Measurements from ENCODE around the gene CHD5. TPM values are rescaled to one million over a fixed set of nuclear protein-coding genes. Genes with fewer than 3 reads are reported as not detected.

CHD5 gene
- total RNA-seq, 2 experiments from 2014 or later: 0.27 to 0.45 TPM

DNA sequence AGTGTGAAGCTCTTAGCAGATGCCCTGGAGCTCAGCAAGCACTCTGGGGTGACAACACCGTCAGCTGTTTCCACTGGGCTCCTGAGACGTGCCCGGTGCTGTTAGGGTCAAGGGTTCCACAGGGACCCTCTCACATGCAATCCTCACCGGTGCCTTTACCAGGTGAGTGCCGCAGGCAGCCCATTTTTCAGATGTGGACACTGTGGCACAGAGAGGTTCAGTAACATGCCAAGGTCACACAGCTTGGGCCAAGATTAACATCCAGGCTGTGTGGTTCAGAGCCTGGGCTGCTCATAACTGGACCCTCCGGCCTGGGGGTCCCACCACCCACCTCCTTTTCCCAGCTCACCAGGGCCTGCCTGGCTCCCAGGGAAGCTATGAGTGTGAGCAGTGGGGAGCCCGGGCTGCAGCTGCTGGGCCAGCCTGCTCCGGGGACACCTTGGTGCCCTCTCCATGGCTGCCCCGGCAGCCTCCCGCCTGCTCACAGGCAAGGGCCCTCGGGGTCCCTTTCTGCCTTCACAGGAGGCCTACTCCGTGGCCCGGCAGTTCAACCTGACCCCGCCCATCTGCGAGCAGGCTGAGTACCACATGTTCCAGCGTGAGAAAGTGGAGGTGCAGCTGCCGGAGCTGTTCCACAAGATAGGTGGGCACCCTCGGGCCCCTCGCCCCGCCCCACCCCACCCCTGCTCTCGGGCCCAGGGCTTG lies 85.2 kb downstream of the CHD5 start:
- Mint-ChIP-seq H3K4me3 (no peak overlapping the region), H3K27me3 (ENCODE audit: low read depth) (no peaks in the 10 kb centered on the region), H3K9me3 (no peaks in the 10 kb centered on the region), H3K36me3 (ENCODE audit: low read depth) (peaks cover 15% of the 10 kb centered on the region), H3K27ac (no peak overlapping the region), H3K4me1 (ENCODE audit: low read depth) (no peaks in the 10 kb centered on the region)
- intact Hi-C loops (cut with micrococcal nuclease): no loop called here
- no peak for DNase-seq
- CTCF ChIA-PET: no interaction called here

DNA sequence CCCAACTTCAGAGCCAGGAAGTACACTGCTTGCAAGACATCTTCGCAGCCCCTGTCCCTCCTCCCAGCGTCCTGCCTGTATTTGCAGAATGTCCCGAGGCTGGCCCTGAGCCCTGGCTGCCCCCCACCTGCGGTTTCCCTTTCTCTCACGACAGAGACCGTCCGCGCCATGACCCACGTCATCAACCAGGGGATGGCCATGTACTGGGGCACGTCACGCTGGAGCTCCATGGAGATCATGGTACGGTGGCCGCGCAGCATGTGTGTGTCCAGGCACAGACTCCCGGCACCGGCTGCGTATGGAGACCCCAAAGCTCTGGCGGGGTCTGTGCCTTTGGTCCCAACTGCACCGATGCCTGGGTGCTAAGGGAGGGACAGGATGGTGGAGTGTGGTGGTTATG lies 85.9 kb downstream of the CHD5 start:
- CTCF ChIA-PET: no interaction called here
- no peak for DNase-seq

DNA sequence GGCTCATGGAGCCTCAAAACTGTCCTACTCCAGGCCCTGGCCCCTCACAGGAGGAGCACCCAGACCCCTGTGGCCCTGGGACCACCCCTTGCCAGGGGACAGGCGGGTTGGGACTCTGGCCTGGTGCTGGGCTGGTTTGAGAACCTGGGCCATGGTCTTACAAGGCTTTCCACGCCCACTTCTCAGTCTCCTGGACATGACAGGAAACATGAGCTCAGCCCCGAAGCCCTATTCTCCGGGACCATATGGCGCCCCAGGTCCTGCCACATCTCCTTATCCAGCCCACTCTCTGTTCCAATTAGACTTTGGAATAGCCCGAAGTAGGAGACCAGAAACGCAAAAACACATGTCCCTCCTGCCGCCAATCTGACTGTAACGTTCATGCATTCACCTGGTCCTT lies 86.5 kb downstream of the CHD5 start:
- no peaks in the 10 kb centered on the region for H3K4me1 Mint-ChIP-seq (ENCODE audit: low read depth)
- no peak overlapping the region for H3K4me3 Mint-ChIP-seq
- peaks cover 15% of the 10 kb centered on the region for H3K36me3 Mint-ChIP-seq (ENCODE audit: low read depth)
- intact Hi-C loops (cut with micrococcal nuclease): no loop called here
- H3K27me3 Mint-ChIP-seq (ENCODE audit: low read depth): no peaks in the 10 kb centered on the region
- no peak for DNase-seq
- no peaks in the 10 kb centered on the region for H3K9me3 Mint-ChIP-seq
- CTCF ChIA-PET: interaction anchor here (0.5 kb wide), 1 partner anchor 9 kb away, joined by 4 read pairs; no protein-coding TSS in a partner anchor
- no peak overlapping the region for H3K27ac Mint-ChIP-seq

More for the DNA sequence above, 85.9 kb downstream of the CHD5 start:
- Mint-ChIP-seq H3K9me3 (no peaks in the 10 kb centered on the region), H3K27me3 (ENCODE audit: low read depth) (no peaks in the 10 kb centered on the region), H3K4me1 (ENCODE audit: low read depth) (no peaks in the 10 kb centered on the region), H3K27ac (no peak overlapping the region), H3K4me3 (no peak overlapping the region), H3K36me3 (ENCODE audit: low read depth) (peaks cover 15% of the 10 kb centered on the region)
- intact Hi-C loops (cut with micrococcal nuclease): no loop called here

DNA sequence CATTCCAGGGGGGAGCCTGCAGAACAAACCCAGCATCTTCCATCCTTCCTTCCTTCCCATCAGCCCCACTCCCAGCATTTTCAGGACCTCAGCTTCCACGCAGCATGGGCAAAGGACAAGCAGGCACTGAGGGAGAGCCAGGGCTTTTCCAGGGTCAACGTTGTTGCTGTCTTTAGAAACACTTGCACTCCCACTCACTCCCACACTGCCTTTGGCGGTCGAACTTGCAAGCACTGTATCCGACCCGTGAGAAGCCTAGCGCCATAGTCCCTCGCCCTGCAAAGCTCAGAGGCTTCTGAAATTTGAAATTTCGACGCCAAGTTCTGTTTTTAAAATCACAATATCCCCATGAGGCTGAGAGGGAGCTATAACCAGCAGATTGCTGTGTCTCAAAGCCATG lies 87.0 kb downstream of the CHD5 start:
- Mint-ChIP-seq H3K27me3 (ENCODE audit: low read depth) (no peaks in the 10 kb centered on the region), H3K36me3 (ENCODE audit: low read depth) (peaks cover 11% of the 10 kb centered on the region), H3K4me1 (ENCODE audit: low read depth) (no peaks in the 10 kb centered on the region), H3K27ac (no peak overlapping the region), H3K9me3 (no peaks in the 10 kb centered on the region), H3K4me3 (no peak overlapping the region)
- CTCF ChIA-PET: interaction anchor here (0.5 kb wide), 1 partner anchor 8 kb away, joined by 4 read pairs; no protein-coding TSS in a partner anchor
- DNase-seq: no peak
- intact Hi-C loops (cut with micrococcal nuclease): no loop called here

DNA sequence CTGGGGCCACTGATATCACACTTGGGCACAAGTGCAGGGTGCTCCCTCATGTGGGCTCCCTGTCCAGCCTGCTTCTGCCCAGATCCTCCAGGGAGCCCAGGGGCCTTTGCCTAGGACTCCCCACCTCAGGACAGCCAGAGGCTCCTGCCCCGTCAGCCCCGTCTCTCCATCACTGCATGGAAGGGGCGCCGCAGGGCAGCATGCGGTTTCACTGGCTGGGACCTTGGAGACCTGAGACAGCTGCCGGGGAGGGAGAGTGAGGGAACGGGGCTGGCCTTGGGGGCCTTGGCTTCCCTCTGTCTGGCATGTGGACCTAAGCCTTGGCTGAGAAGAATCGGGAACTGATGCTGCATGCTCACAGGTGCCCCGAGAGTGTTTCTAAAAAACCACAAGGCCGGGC lies 87.9 kb downstream of the CHD5 start:
- intact Hi-C loops (cut with micrococcal nuclease): no loop called here
- Mint-ChIP-seq H3K4me3 (no peak overlapping the region), H3K27ac (no peak overlapping the region), H3K4me1 (ENCODE audit: low read depth) (no peaks in the 10 kb centered on the region), H3K36me3 (ENCODE audit: low read depth) (peaks cover 14% of the 10 kb centered on the region), H3K9me3 (no peaks in the 10 kb centered on the region), H3K27me3 (ENCODE audit: low read depth) (no peaks in the 10 kb centered on the region)
- no peak for DNase-seq
- CTCF ChIA-PET: no interaction called here

DNA sequence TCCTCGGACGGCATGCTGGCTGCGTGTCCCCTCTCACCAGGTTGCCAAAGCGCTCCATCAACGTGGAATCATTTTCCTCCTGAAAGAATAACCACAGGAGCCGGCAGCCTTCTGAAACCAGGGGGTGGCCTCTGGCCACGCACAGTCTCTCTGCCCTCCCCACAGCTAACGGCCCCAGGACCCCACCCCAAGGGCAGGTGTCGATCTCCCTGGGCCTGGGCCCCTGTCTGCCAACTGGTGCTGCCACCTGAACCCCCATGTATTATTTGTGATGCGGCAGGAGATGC lies 88.4 kb downstream of the CHD5 start:
- Mint-ChIP-seq H3K4me1 (ENCODE audit: low read depth) (no peaks in the 10 kb centered on the region), H3K36me3 (ENCODE audit: low read depth) (peaks cover 16% of the 10 kb centered on the region), H3K4me3 (no peak overlapping the region), H3K9me3 (no peaks in the 10 kb centered on the region), H3K27me3 (ENCODE audit: low read depth) (no peaks in the 10 kb centered on the region), H3K27ac (no peak overlapping the region)
- CTCF ChIA-PET: no interaction called here
- DNase-seq: no peak
- intact Hi-C loops (cut with micrococcal nuclease): no loop called here

DNA sequence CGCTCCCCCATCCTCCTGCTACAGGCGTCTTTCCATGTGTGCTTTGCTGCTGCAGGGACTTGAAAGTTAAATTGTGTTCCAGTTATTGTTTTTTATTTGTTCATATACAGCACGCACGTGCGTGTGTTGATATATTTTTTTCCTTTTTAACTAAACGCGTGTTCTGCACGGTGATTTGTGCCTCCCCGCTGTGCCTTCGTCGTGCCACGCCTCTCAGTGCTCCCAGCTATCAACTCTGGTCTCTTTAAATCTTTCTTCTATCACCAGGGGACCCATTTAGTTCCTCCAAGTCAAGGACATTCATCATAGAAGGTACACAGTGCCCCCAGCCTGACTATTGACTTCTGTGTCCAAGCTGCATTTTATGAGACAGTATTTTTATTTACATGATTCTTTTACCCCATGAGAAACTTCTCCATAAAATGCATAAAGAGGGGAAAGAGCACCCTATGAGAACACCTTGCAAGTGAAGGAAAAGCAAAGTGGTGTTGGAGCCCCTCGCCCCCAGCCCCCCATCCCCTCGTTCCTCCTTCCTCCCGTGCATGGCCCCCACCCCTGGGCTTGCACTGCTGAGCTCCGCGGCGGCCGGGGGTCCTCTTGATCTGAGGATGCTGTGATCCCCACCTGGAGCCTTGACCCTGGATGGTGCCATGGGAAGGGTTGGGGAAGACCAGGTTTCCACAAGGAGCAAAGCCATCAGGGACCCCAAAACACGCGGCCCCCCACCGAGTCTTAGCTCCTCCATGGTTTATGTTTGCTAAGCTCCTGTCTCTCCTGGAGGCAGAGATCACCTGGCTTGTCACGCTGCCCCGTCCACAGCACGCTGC lies 88.9 kb downstream of the CHD5 start:
- CTCF ChIA-PET: no interaction called here
- Mint-ChIP-seq H3K27me3 (ENCODE audit: low read depth) (no peaks in the 10 kb centered on the region), H3K4me1 (ENCODE audit: low read depth) (no peaks in the 10 kb centered on the region), H3K9me3 (no peaks in the 10 kb centered on the region), H3K27ac (no peak overlapping the region), H3K4me3 (no peak overlapping the region), H3K36me3 (ENCODE audit: low read depth) (peaks cover 16% of the 10 kb centered on the region)
- DNase-seq: no peak
- intact Hi-C loops (cut with micrococcal nuclease): no loop called here

DNA sequence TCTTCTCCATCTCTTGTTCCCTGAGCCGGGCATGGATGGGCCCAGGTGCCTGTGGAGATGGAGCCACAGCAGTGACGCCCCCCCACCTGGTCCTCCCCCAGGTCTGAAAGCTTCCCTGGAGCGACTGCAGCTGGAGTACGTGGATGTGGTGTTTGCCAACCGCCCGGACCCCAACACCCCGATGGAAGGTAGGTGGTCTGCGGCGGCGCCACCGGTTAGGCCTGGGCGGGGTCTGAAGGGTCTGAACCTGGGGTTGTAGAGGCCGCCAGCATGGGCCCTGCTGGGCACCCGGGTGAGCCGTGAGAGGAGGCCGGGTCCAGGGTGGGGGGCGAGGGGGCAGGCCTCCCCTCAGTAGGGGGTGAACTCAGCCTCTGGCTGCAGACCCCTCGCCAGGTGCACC lies 89.8 kb downstream of the CHD5 start:
- Mint-ChIP-seq H3K9me3 (no peaks in the 10 kb centered on the region), H3K27ac (no peak overlapping the region), H3K4me3 (no peak overlapping the region), H3K27me3 (ENCODE audit: low read depth) (no peaks in the 10 kb centered on the region), H3K4me1 (ENCODE audit: low read depth) (no peaks in the 10 kb centered on the region), H3K36me3 (ENCODE audit: low read depth) (peaks cover 16% of the 10 kb centered on the region)
- CTCF ChIA-PET: no interaction called here
- intact Hi-C loops (cut with micrococcal nuclease): no loop called here
- no peak for DNase-seq

DNA sequence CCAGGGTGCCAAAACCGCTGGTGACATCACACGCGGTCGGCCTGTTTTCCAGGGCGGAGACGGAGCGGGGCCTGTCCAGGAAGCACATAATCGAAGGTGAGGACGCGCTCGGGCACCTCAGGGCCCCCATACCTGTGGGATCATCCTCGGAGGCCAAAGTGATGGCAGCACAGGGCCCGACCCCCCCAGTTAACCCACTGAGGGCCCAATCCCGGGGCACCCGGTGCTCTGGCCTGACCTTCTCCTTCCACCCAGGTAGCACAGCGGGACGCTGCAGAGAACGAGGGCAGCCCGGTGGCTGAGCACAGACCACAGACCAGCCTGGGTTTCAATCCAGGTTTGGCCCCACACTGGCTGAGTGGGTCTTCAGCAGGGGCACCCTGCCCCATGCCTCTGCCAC lies 91.2 kb downstream of the CHD5 start:
- CTCF ChIA-PET: no interaction called here
- Mint-ChIP-seq H3K4me1 (ENCODE audit: low read depth) (no peaks in the 10 kb centered on the region), H3K9me3 (no peaks in the 10 kb centered on the region), H3K36me3 (ENCODE audit: low read depth) (peaks cover 19% of the 10 kb centered on the region), H3K27ac (no peak overlapping the region), H3K4me3 (no peak overlapping the region), H3K27me3 (ENCODE audit: low read depth) (no peaks in the 10 kb centered on the region)
- DNase-seq: no peak
- intact Hi-C loops (cut with micrococcal nuclease): no loop called here

DNA sequence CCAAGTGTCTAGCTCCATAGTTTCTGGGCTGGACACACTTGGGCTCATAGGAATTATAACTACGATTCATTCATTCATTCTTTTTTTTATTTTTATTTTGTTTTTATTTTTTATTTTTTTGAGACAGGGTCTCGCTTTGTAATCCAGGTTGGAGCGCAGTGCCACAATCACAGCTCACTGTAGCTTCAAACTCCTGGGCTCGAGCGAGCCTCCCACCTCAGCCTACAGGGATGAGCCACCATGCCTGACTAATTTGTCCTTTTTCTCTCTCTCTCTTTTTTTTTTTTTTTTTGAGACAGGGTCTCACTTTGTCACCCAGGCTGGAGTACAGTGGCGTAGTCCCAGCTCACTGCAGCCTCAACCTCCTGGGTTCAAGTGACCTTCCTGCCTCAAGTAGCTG lies 92.2 kb downstream of the CHD5 start:
- Mint-ChIP-seq H3K4me3 (no peak overlapping the region), H3K27me3 (ENCODE audit: low read depth) (no peaks in the 10 kb centered on the region), H3K36me3 (ENCODE audit: low read depth) (peaks cover 17% of the 10 kb centered on the region), H3K9me3 (no peaks in the 10 kb centered on the region), H3K27ac (no peak overlapping the region), H3K4me1 (ENCODE audit: low read depth) (no peaks in the 10 kb centered on the region)
- DNase-seq: no peak
- CTCF ChIA-PET: no interaction called here
- intact Hi-C loops (cut with micrococcal nuclease): no loop called here

DNA sequence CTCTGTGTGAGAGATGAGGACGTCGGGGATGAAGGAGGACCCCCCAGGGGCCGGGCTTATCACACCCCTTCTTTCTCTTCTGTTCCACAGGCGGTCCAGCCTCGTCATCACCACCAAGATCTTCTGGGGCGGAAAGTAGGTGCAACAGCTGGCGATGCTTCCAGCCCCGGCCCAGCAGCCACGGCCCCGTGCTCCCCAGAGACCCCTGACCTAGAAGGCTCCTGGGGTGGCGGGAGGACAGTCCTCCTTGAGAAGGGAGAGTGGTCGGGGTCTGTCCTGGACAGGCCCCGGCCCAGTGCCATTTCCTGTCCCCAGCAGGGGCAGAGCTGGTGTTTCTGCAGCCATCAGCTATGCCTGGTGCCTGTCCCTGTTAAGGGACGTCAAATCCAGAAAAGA lies 92.7 kb downstream of the CHD5 start:
- no peaks in the 10 kb centered on the region for H3K9me3 Mint-ChIP-seq
- DNase-seq: no peak
- H3K27me3 Mint-ChIP-seq (ENCODE audit: low read depth): no peaks in the 10 kb centered on the region
- H3K36me3 Mint-ChIP-seq (ENCODE audit: low read depth): peaks cover 21% of the 10 kb centered on the region
- H3K4me3 Mint-ChIP-seq: no peak overlapping the region
- CTCF ChIA-PET: no interaction called here
- intact Hi-C loops (cut with micrococcal nuclease): no loop called here
- H3K4me1 Mint-ChIP-seq (ENCODE audit: low read depth): no peaks in the 10 kb centered on the region
- no peak overlapping the region for H3K27ac Mint-ChIP-seq

DNA sequence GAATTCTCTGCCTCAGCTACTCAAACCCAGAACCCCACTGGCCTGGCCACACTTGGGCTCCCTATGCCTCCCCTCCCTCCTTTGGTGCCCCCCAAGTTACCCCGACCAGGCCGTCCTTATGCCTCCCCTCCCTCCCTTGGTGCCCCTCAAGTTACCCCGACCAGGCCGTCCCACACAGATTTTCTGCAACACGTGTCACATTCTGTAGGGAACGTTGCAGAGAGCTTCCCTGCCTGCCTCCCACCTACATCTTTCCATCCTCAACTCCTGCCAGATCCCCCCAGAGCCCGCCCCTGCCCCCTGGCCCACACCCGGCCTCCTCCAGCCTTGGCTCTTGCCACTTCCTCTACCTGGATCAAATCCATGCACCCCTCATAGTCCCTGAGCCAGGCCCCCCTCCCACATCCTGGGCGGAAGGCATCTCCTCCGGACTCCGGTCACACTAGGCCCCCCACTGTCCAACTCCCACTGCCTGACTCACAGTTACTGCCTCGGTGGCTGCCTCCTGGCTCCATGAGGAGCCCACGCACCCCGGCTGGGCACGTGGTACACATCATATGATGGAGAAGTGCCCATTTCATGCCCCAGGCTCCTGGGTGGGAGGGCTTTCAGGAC lies 93.3 kb downstream of the CHD5 start:
- CTCF ChIA-PET: interaction anchor here (0.6 kb wide), 1 partner anchor 336 kb away, joined by 3 read pairs; no protein-coding TSS in a partner anchor

DNA sequence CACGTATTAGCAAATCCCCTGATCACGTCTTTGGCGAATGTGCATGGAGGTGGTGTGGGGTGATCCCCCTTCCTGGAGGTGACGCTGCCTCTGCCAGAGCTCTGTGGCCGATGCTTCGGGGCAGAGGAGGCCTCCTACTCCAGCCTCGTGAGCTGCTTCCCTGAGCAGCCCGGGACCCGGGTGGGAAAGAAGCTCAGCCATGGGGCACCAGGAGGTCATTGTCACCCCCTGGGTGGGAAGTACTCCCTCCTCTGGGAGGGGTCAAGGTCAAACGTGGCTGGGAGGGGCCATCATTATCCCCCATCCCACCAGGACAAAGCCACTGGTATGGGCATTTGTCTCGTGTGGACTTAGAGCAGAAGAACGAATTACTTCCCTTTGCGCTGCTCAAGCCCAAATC lies 93.8 kb downstream of the CHD5 start:
- Mint-ChIP-seq H3K27me3 (ENCODE audit: low read depth) (no peaks in the 10 kb centered on the region), H3K27ac (no peak overlapping the region), H3K36me3 (ENCODE audit: low read depth) (peaks cover 19% of the 10 kb centered on the region), H3K9me3 (no peaks in the 10 kb centered on the region), H3K4me3 (no peak overlapping the region), H3K4me1 (ENCODE audit: low read depth) (no peaks in the 10 kb centered on the region)
- no peak for DNase-seq
- CTCF ChIA-PET: interaction anchor here (0.6 kb wide), 1 partner anchor 337 kb away, joined by 3 read pairs; no protein-coding TSS in a partner anchor
- intact Hi-C loops (cut with micrococcal nuclease): no loop called here

More for the DNA sequence above, 93.3 kb downstream of the CHD5 start:
- H3K27ac Mint-ChIP-seq: no peak overlapping the region
- no peak overlapping the region for H3K4me3 Mint-ChIP-seq
- H3K9me3 Mint-ChIP-seq: no peaks in the 10 kb centered on the region
- peaks cover 20% of the 10 kb centered on the region for H3K36me3 Mint-ChIP-seq (ENCODE audit: low read depth)
- H3K4me1 Mint-ChIP-seq (ENCODE audit: low read depth): no peaks in the 10 kb centered on the region
- DNase-seq: no peak
- no peaks in the 10 kb centered on the region for H3K27me3 Mint-ChIP-seq (ENCODE audit: low read depth)
- intact Hi-C loops (cut with micrococcal nuclease): no loop called here

Data from activated naive CD4-positive, alpha-beta T cell treated with anti-CD3 and anti-CD28 coated beads for 36 hours (primary cell).